ENCODE data around the gene TMED7. TPM values are rescaled to one million over a fixed set of nuclear protein-coding genes. Genes with fewer than 3 reads are reported as not detected.
"Not testable (repeated sequence)": the region's sequence is repeated elsewhere in the genome, so short reads cannot be mapped to it uniquely, and the experiment has no call there.

TMED7 gene
- total RNA-seq (2014; rRNA removed; shearing (Covaris generic)): 112 and 148 TPM in 2 replicates

- peak; percentile 98 for DNase-seq (ENCODE audit: low read depth)
Observed at GRCh38 chr5:115625579-115626444, at the start of gene TMED7. TMED7 (minus strand) TSS chr5:115626036; CDS start chr5:115625792, 244 bp downstream.

- DNase-seq (ENCODE audit: low read depth): not testable (repeated sequence)
Observed at GRCh38 chr5:115674782-115675181, 48.9 kb upstream of the TMED7 start.

- no peak for DNase-seq (ENCODE audit: low read depth)
Observed at GRCh38 chr5:115673596-115673995, 47.8 kb upstream of the TMED7 start.

- no peak for DNase-seq (ENCODE audit: low read depth)
Observed at GRCh38 chr5:115671939-115672338, 46.1 kb upstream of the TMED7 start.

GRCh38 chr5:115666023-115666422, 40.2 kb upstream of the TMED7 start:
- no peak for DNase-seq (ENCODE audit: low read depth)

- no peak for DNase-seq (ENCODE audit: low read depth)
Observed at GRCh38 chr5:115661563-115661962, 35.7 kb upstream of the TMED7 start.

- no peak for DNase-seq (ENCODE audit: low read depth)
Observed at GRCh38 chr5:115661101-115661500, 35.3 kb upstream of the TMED7 start.

GRCh38 chr5:115657881-115658233, 32.0 kb upstream of the TMED7 start:
- DNase-seq (ENCODE audit: low read depth): peak; percentile 78

- DNase-seq (ENCODE audit: low read depth): no peak
Observed at GRCh38 chr5:115657125-115657880, 31.5 kb upstream of the TMED7 start.

- DNase-seq (ENCODE audit: low read depth): peak; percentile 15
Observed at GRCh38 chr5:115656404-115656803, 30.6 kb upstream of the TMED7 start.

GRCh38 chr5:115655994-115656393, 30.2 kb upstream of the TMED7 start:
- no peak for DNase-seq (ENCODE audit: low read depth)

GRCh38 chr5:115649541-115649940, 23.7 kb upstream of the TMED7 start:
- DNase-seq (ENCODE audit: low read depth): no peak

- no peak for DNase-seq (ENCODE audit: low read depth)
Observed at GRCh38 chr5:115648056-115648455, 22.2 kb upstream of the TMED7 start.

- DNase-seq (ENCODE audit: low read depth): not testable (repeated sequence)
Observed at GRCh38 chr5:115645386-115645785, 19.6 kb upstream of the TMED7 start.

GRCh38 chr5:115644046-115644445, 18.2 kb upstream of the TMED7 start:
- DNase-seq (ENCODE audit: low read depth): no peak

- DNase-seq (ENCODE audit: low read depth): no peak
Observed at GRCh38 chr5:115641948-115642347, 16.1 kb upstream of the TMED7 start.

- DNase-seq (ENCODE audit: low read depth): no peak
Observed at GRCh38 chr5:115640274-115640673, 14.4 kb upstream of the TMED7 start.

GRCh38 chr5:115639377-115639776, 13.5 kb upstream of the TMED7 start:
- DNase-seq (ENCODE audit: low read depth): no peak

- DNase-seq (ENCODE audit: low read depth): no peak
Observed at GRCh38 chr5:115637507-115637906, 11.7 kb upstream of the TMED7 start.

- DNase-seq (ENCODE audit: low read depth): no peak
Observed at GRCh38 chr5:115636008-115636407, 10.2 kb upstream of the TMED7 start.

- peak; percentile 77 for DNase-seq (ENCODE audit: low read depth)
Observed at GRCh38 chr5:115634343-115635132, 8.7 kb upstream of the TMED7 start.

- DNase-seq (ENCODE audit: low read depth): no peak
Observed at GRCh38 chr5:115629903-115630302, 4.1 kb upstream of the TMED7 start.
